ENCODE measurements around the gene WDR53.

- TF ChIP-seq CTCF (IDR thresholded peaks at IDR 0.05) (no peak), POLR2A (IDR thresholded peaks at IDR 0.05) (no peak)
These were observed 63.8 kb downstream of the WDR53 start for GRCh38 chr3:196504556-196504955.
